Measurements from ENCODE around the gene DCBLD1. TPM values are rescaled to one million over a fixed set of nuclear protein-coding genes. Genes with fewer than 3 reads are reported as not detected.

The DCBLD1 gene
- total RNA-seq, 2 experiments from 2014 or later, result 4.4 to 4.5 TPM

DNA sequence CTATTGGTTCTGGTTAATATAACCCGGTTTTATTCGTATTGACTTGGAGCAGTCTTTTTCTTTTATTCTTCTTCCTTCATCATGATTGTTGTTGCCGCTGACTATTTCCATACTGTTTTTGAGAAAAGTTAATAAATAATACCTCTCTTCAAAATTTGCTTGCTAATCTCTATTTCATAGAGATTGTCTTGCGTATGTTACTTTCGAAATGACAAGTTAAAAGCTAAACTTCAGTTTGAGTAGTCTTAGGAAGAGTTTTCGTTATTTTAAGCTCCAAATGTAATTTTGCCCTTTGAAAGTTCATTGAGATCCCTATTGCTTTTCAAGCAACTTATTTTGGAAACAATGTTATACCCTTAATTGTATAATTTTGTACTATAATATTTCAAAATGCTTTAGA, 36.4 kb downstream of the DCBLD1 start:
- ChIA-PET CTCF (no interaction called here), POLR2A (no interaction called here)
- no peaks in the 10 kb centered on the region for H3K27me3 Mint-ChIP-seq
- DNase-seq, result no peak
- no peak overlapping the region for H3K27ac Mint-ChIP-seq
- no peaks in the 10 kb centered on the region for H3K36me3 Mint-ChIP-seq
- intact Hi-C loops (cut with micrococcal nuclease), result no loop called here
- H3K4me3 Mint-ChIP-seq, result no peak overlapping the region
- H3K4me1 Mint-ChIP-seq (ENCODE audit: low read depth), result no peaks in the 10 kb centered on the region
- no peaks in the 10 kb centered on the region for H3K9me3 Mint-ChIP-seq

DNA sequence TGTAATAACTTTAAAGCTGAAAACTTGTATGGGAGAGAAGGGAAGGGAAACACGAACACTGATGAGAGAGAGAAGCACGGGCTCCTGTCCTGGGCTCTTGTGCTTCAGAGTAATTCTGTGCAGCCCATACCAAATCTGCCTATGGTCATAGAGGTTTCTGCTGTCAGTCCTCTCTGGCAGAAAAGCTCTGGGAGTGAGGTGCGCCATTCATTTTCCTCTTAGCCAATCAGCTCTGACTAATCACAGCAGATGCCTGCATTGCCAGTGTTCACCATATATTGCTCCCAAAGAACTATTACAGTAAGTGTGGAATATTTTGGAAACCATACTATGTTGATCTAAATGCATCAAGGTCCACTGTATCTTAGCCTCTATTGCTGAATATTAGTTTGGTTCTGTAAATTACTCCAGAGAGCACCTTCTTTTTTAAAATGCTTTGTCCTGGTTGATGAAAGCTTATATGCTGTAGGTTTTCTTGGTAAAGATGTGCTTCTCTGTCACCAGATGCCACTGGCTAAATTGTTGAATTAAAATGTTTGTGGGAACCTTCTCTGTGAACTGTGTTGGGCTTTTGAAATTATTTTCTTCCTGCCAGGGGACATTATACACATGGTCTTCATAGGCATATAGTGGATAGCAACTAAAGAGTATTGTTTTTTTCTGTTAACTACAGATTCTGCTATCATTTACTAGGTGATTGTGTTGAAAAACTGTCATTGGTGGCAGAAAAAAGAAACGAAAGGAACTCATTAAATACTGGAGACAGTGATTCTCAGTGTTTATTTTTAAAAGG, 38.3 kb downstream of the DCBLD1 start:
- ChIA-PET CTCF (interaction anchor here (0.6 to 1.5 kb wide), 3 partner anchors 9 to 71 kb away, joined by 3 to 4 read pairs (median 3); no protein-coding TSS in a partner anchor), POLR2A (no interaction called here)
- intact Hi-C loops (cut with micrococcal nuclease), result no loop called here

DNA sequence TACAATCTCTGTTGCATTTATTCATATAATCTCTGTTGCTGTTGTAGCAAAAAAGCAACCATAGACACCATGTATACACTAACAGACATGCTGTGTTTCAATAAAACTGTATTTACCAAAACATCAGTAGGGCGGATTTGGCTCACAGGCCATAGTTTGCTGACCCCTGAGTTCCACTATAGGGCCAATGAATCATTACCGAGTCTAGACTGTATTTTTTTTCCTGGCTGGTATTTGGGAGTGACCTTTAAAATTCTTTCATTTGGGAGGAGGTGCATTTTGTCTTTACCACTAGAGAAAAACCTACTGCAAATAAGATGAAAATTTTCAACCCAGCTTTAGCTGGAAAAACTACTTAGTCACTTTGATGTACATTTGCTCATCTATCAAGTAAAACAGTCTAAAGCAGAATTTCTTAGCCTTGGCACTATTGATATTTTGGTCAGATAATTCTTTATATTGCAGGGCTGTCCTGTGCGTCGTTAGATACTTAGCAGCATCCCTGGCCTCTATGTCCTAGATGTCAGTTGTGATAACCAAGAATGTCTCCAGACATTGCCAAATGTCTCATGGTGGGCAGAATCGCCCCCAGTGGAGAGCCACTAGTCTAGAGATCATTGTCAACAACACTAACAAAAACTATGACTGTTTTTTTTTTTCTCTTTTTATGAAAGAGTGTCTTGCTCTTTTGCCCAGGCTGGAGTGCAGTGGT, 39.5 kb downstream of the DCBLD1 start:
- H3K36me3 Mint-ChIP-seq, result no peaks in the 10 kb centered on the region
- no peaks in the 10 kb centered on the region for H3K4me1 Mint-ChIP-seq (ENCODE audit: low read depth)
- no peaks in the 10 kb centered on the region for H3K27me3 Mint-ChIP-seq
- intact Hi-C loops (cut with micrococcal nuclease), result no loop called here
- no peak overlapping the region for H3K27ac Mint-ChIP-seq
- POLR2A ChIA-PET, result no interaction called here
- no peak for DNase-seq
- no peak overlapping the region for H3K4me3 Mint-ChIP-seq
- CTCF ChIA-PET, result interaction anchor here (0.6 to 1.0 kb wide), 2 partner anchors 34 to 72 kb away, joined by 3 read pairs; no protein-coding TSS in a partner anchor
- H3K9me3 Mint-ChIP-seq, result no peaks in the 10 kb centered on the region

More for the DNA sequence above, 38.3 kb downstream of the DCBLD1 start:
- Mint-ChIP-seq H3K27ac (no peak overlapping the region), H3K4me1 (ENCODE audit: low read depth) (no peaks in the 10 kb centered on the region), H3K36me3 (no peaks in the 10 kb centered on the region), H3K27me3 (no peaks in the 10 kb centered on the region), H3K9me3 (no peaks in the 10 kb centered on the region), H3K4me3 (no peak overlapping the region)
- DNase-seq, result no peak

DNA sequence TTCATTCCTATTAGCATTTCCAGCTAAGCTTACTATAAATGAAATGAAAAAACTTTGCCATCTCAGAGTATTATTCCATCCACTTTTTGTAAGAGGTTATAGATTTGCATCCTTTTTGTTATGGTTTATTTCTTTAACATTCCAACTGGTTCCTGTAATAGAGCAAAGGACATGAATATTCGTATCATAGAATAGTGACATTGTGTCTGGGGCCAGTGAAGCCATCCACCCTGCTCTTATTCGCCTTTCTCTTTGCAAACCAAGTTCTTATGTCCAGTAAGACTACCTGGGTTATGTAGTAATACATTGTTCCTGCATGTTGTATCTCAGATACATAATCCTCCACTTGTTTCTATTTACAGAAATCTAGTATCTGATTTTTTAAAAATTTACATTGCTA, 43.1 kb downstream of the DCBLD1 start:
- H3K27ac Mint-ChIP-seq, result no peak overlapping the region
- DNase-seq, result no peak
- no peaks in the 10 kb centered on the region for H3K9me3 Mint-ChIP-seq
- POLR2A ChIA-PET, result no interaction called here
- H3K4me1 Mint-ChIP-seq (ENCODE audit: low read depth), result no peaks in the 10 kb centered on the region
- H3K36me3 Mint-ChIP-seq, result no peaks in the 10 kb centered on the region
- CTCF ChIA-PET, result interaction anchor here (0.9 kb wide), 1 partner anchor 10 kb away, joined by 4 read pairs; no protein-coding TSS in a partner anchor
- H3K27me3 Mint-ChIP-seq, result no peaks in the 10 kb centered on the region
- intact Hi-C loops (cut with micrococcal nuclease), result no loop called here
- H3K4me3 Mint-ChIP-seq, result no peak overlapping the region

DNA sequence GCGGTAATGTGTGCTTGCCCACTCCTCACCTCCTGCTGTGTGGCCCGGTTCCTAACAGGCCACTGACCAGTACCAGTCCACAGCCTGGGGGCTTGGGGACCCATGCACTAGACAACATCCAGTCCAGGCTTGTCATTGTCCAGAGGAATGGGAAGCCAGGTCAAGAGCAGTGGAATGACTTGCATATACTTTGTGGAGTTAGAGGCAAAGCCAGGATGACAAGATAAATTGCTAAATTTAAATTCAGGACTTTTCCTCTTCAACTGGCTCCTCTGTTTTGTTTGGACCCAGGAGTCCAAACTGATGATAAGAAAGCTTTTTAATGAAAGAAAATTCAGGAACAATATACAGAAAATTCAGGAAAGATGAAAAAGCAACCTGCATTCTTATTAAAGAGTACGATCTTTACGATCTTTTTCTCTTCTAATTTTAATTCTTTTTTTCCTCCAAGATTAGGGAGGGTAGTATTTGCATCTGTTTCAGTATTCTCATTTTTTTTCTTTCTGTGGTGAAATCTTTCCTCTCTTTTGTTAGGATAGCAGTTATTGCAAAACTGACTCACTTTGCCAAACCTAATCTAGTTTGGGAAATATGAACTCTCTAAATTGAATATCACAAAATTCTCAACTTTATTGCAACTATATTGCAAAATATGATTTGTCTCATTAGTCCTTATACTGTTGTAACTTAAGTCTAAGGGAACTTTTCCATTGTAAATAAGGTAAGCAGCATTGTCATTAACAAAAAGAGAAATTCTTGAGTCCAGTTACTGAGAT, 48.2 kb downstream of the DCBLD1 start:
- H3K4me3 Mint-ChIP-seq, result no peak overlapping the region
- H3K27me3 Mint-ChIP-seq, result no peaks in the 10 kb centered on the region
- no peaks in the 10 kb centered on the region for H3K9me3 Mint-ChIP-seq
- H3K4me1 Mint-ChIP-seq (ENCODE audit: low read depth), result no peaks in the 10 kb centered on the region
- H3K36me3 Mint-ChIP-seq, result no peaks in the 10 kb centered on the region
- no peak overlapping the region for H3K27ac Mint-ChIP-seq
- intact Hi-C loops (cut with micrococcal nuclease), result no loop called here
- ChIA-PET CTCF (no interaction called here), POLR2A (no interaction called here)
- DNase-seq, result no peak

DNA sequence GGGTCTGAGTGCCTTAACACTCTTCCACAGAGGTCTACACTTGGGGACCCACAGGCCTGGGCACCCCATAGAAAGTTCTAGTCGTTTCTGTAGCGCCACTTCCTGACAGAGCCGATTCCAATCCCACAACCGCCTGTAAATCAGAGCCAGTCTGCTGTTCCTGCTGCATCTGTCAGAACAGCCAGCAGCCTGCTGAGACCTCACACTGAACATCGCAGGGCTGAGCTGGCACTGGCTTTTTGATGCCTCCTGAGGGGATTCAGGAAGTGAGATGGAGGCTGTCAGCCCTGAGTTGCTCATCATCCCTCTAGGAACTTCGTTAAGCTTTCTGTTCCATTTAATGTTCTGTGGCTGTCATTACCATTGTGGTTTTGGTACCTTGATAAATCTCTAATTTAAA, 48.9 kb downstream of the DCBLD1 start:
- no peaks in the 10 kb centered on the region for H3K4me1 Mint-ChIP-seq (ENCODE audit: low read depth)
- ChIA-PET CTCF (no interaction called here), POLR2A (no interaction called here)
- H3K27ac Mint-ChIP-seq, result no peak overlapping the region
- no peaks in the 10 kb centered on the region for H3K9me3 Mint-ChIP-seq
- no peak for DNase-seq
- H3K36me3 Mint-ChIP-seq, result no peaks in the 10 kb centered on the region
- intact Hi-C loops (cut with micrococcal nuclease), result no loop called here
- H3K4me3 Mint-ChIP-seq, result no peak overlapping the region
- no peaks in the 10 kb centered on the region for H3K27me3 Mint-ChIP-seq

DNA sequence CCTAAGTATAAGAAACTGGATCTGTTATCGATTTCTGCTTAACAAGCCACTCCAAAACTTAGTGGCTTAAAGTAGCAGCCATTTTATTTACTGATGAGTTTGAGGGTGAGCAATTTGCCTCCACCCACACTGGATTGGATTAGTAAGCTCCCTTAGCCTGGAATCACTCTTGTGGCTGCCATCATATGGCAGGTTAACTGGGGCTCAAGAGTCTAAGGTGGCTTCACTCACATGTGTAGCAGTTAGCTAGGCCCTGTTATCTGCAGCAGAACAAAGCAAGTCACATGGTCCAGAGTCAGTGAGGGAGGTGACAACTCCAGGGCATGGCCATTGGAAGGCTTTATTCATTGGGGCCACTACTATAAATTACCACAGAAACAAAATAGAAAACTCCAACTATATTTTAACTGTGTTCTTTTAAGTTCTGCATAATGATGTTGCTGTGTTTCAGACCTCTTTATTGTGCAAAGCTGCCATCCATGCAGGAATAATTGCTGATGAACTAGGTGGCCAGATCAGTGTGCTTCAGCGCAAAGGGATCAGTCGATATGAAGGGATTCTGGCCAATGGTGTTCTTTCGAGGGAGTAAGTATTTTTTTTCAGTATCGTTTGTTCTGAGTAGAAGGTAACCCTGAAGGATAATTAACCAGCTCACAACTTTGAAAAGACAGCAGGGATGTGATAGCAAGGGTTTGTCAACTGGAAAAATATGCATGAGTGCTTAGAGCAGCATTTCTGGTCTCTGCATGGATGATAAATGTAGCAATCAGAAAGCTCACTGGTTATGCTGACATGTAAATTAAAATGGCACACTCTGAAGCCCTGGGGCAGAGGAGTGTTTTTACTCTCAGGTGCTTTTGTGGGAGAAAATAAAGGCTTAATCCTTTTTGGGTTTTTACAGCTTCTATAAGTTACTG, 49.6 kb downstream of the DCBLD1 start:
- Mint-ChIP-seq H3K36me3 (no peaks in the 10 kb centered on the region), H3K9me3 (no peaks in the 10 kb centered on the region), H3K4me1 (ENCODE audit: low read depth) (no peaks in the 10 kb centered on the region), H3K4me3 (no peak overlapping the region), H3K27me3 (no peaks in the 10 kb centered on the region), H3K27ac (no peak overlapping the region)
- DNase-seq, result no peak
- CTCF ChIA-PET, result no interaction called here
- POLR2A ChIA-PET, result no interaction called here
- intact Hi-C loops (cut with micrococcal nuclease), result no loop called here

DNA sequence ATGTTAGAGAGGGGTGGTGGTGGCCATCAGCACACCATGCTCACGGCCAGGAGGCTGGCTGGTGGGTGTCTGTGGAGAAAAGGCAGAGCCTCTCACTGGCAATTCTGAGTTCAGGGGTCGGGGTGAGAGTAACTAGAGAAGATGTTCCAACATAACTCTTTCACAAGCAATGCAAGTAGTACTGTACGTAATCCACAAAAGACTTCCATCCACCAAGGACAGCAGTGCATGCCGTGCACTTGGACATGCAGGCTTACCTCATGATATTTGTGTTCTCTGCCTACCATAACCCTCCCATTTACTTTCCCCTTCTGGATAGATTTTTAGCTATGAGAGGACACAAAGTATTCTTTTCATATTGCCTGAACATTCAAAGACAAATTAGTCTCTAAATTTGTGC, 51.3 kb downstream of the DCBLD1 start:
- no peak for DNase-seq
- no peaks in the 10 kb centered on the region for H3K27me3 Mint-ChIP-seq
- H3K4me1 Mint-ChIP-seq (ENCODE audit: low read depth), result no peaks in the 10 kb centered on the region
- CTCF ChIA-PET, result no interaction called here
- no peak overlapping the region for H3K4me3 Mint-ChIP-seq
- H3K36me3 Mint-ChIP-seq, result no peaks in the 10 kb centered on the region
- H3K9me3 Mint-ChIP-seq, result no peaks in the 10 kb centered on the region
- no peak overlapping the region for H3K27ac Mint-ChIP-seq
- intact Hi-C loops (cut with micrococcal nuclease), result no loop called here
- POLR2A ChIA-PET, result no interaction called here

DNA sequence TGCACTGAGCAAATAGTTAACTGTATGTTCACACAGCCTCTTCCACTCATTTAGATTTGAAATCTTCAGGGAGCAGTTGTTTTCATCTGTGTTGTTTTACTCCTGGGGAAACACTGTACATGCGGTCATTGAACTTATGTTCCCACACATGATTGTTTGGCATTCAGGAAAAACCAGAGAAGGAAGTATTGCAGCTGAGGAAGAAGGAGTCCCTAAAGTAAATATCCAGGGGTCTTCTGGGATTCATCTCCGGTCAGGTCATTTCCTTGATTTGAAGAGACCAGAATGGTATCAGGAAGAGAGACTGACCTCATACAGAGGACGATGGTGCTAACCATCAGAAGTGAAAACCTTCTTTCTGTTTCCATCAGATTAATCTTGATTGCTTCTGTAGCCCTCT, 52.5 kb downstream of the DCBLD1 start:
- H3K27me3 Mint-ChIP-seq, result no peaks in the 10 kb centered on the region
- H3K36me3 Mint-ChIP-seq, result peaks cover 3% of the 10 kb centered on the region
- no peak for DNase-seq
- no peak overlapping the region for H3K27ac Mint-ChIP-seq
- no peaks in the 10 kb centered on the region for H3K9me3 Mint-ChIP-seq
- no peaks in the 10 kb centered on the region for H3K4me1 Mint-ChIP-seq (ENCODE audit: low read depth)
- H3K4me3 Mint-ChIP-seq, result no peak overlapping the region
- ChIA-PET CTCF (interaction anchor here (0.5 kb wide), 1 partner anchor 9 kb away, joined by 4 read pairs; no protein-coding TSS in a partner anchor), POLR2A (no interaction called here)
- intact Hi-C loops (cut with micrococcal nuclease), result no loop called here

DNA sequence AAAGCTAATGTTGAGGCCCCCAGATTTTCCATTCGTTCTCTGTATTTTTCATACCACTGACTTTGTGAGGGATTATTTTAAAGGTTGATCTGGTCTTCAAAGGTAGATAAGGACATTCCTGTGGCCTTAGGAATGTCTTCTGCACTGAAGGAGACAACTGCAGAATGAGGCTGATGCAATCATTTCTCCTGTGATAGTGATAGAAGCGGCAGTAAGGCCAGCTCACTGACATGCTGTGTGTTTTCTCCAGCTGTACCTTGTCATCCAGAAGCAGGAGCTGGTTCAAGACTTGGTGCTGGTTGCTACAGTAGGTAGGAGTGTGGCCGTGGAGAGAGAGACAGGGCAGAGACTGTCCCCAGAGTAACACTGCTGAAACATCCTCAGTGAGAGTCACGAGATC, 53.8 kb downstream of the DCBLD1 start:
- H3K4me1 Mint-ChIP-seq (ENCODE audit: low read depth), result no peaks in the 10 kb centered on the region
- no peaks in the 10 kb centered on the region for H3K9me3 Mint-ChIP-seq
- POLR2A ChIA-PET, result no interaction called here
- no peaks in the 10 kb centered on the region for H3K27me3 Mint-ChIP-seq
- intact Hi-C loops (cut with micrococcal nuclease), result no loop called here
- DNase-seq, result no peak
- CTCF ChIA-PET, result no interaction called here
- H3K4me3 Mint-ChIP-seq, result no peak overlapping the region
- H3K27ac Mint-ChIP-seq, result no peak overlapping the region
- H3K36me3 Mint-ChIP-seq, result peaks cover 3% of the 10 kb centered on the region

DNA sequence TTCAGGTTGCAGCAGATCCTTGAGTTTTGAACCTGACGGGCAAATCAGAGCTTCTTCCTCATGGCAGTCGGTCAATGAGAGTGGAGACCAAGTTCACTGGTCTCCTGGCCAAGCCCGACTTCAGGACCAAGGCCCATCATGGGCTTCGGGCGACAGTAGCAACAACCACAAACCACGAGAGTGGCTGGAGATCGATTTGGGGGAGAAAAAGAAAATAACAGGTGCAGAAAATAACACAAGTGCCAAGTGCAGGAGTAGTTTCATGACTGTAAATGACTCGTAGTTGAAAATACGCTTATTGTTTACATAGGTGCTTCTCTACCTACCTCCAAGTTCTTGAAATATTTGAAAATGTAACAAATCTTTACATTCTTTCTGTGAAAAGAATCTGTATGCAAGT, 56.1 kb downstream of the DCBLD1 start:
- DNase-seq, result no peak
- POLR2A ChIA-PET, result no interaction called here

DNA sequence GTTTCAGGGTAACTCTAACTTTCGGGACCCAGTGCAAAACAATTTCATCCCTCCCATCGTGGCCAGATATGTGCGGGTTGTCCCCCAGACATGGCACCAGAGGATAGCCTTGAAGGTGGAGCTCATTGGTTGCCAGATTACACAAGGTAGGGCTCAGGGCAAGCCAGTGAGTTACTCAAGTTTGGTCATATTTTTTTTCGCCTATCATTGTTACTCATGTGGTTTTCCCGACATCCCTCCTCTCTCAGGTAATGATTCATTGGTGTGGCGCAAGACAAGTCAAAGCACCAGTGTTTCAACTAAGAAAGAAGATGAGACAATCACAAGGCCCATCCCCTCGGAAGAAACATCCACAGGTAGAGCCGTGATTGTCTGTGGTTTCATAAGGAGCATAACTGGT, 58.2 kb downstream of the DCBLD1 start:
- no peak overlapping the region for H3K4me3 Mint-ChIP-seq
- no peak overlapping the region for H3K27ac Mint-ChIP-seq
- H3K36me3 Mint-ChIP-seq, result peaks cover 3% of the 10 kb centered on the region
- no peaks in the 10 kb centered on the region for H3K9me3 Mint-ChIP-seq
- CTCF ChIA-PET, result no interaction called here
- POLR2A ChIA-PET, result no interaction called here
- intact Hi-C loops (cut with micrococcal nuclease), result no loop called here
- no peaks in the 10 kb centered on the region for H3K27me3 Mint-ChIP-seq
- no peaks in the 10 kb centered on the region for H3K4me1 Mint-ChIP-seq (ENCODE audit: low read depth)
- DNase-seq, result no peak

More for the DNA sequence above, 56.1 kb downstream of the DCBLD1 start:
- Mint-ChIP-seq H3K27ac (no peak overlapping the region), H3K4me1 (ENCODE audit: low read depth) (no peaks in the 10 kb centered on the region), H3K4me3 (no peak overlapping the region), H3K36me3 (peaks cover 3% of the 10 kb centered on the region), H3K27me3 (no peaks in the 10 kb centered on the region), H3K9me3 (no peaks in the 10 kb centered on the region)
- intact Hi-C loops (cut with micrococcal nuclease), result no loop called here
- CTCF ChIA-PET, result no interaction called here

Data from activated CD4-positive, alpha-beta memory T cell treated with anti-CD3 and anti-CD28 coated beads for 36 hours (primary cell).